ENCODE measurements around the gene RPL14.

DNA sequence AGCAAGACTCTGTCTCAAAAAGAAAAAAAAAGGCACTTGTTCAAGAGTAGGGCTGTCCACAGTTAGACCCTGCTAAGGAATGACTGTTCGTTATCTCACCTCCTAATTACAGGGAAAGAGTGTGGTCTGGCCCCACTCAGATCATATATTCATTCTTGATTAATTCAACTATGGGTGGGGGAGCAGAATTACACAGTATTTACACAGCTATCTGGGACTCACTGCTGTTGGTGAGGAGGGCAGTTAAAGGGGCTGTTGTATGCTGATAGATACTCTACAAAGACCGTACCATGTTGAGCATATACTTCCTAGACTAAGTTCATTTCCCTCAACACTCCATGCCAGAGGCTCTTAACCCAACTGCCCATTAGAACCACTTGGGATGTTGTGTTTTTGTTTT, 44.9 kb downstream of the RPL14 start:
- TF ChIP-seq CTCF (IDR thresholded peaks at IDR 0.05; ENCODE audit: insufficient read depth, low read length) (no peak), GABPA (IDR thresholded peaks at IDR 0.05; ENCODE audit: low read depth) (no peak), REST (IDR thresholded peaks at IDR 0.05; ENCODE audit: insufficient replicate concordance, low read depth) (no peak)

Measured in HL-60 (cell line).